GM12878 (cell line): ENCODE measurements around the gene SFSWAP. TPM values are rescaled to one million over a fixed set of nuclear protein-coding genes. Genes with fewer than 3 reads are reported as not detected.

Experiments
- ATAC-seq: fragments of 200-7000 bp; cut with Tn5 transposase; 3 replicates; pipeline ENCODE4 v1.9.1; 2020; ENCODE audit warnings: mild to moderate bottlenecking, moderate library complexity
- BruUV-seq: library from RNA; stranded (reverse); fragments of 400-500 nt; replicated peaks from 2 replicates; lab custom pipeline; 2021; lab: Mats Ljungman, UMichigan
- CTCF ChIA-PET: fragments of 300-600 bp; sonication (Branson Sonifier 250); formaldehyde crosslinking; extraction: SDS; loops from one replicate; lab custom pipeline; 2021; ENCODE audit warnings: inconsistent platforms; lab: Yijun Ruan, JAX
- POLR2A ChIA-PET: fragments of 350-600 bp; formaldehyde crosslinking; extraction: SDS; loops from one replicate; lab custom pipeline; 2021; ENCODE audit warnings: inconsistent platforms; lab: Charles Lee
- RAD21 ChIA-PET: fragments of 300-600 bp; sonication (Branson Sonifier 250); formaldehyde crosslinking; loops from one replicate; lab custom pipeline; 2023; ENCODE audit warnings: antibody characterized with exemption; ENCODE audit not compliant: unreplicated experiment; lab: Charles Lee
- SMC1A ChIA-PET: fragments of 300-600 bp; sonication (Branson Sonifier 250); formaldehyde crosslinking; loops from one replicate; lab custom pipeline; 2023; ENCODE audit not compliant: unreplicated experiment, uncharacterized antibody; lab: Charles Lee
- DNase-seq: peaks from one replicate; pipeline ENCODE4 v3.0.0-alpha.2; 2011; ENCODE audit warnings: low read depth, low spot score
- FAIRE-seq: peaks from 3 replicates; lab custom pipeline; 2011; peaks lifted over from hg19 to GRCh38; lab: Jason Lieb, UNC
- H2AFZ ChIP-seq: 2 replicates; pipeline ENCODE4 v1.6.0; 2011; ENCODE audit warnings: low read depth, low read length, control low read depth; ENCODE audit not compliant: control insufficient read depth
- H3K27ac ChIP-seq: 2 replicates; pipeline ENCODE4 v1.5.1; 2011; ENCODE audit warnings: control low read depth; ENCODE audit not compliant: control insufficient read depth, insufficient read depth
- H3K27me3 ChIP-seq, 2 experiments: replicated peaks in 1 of 2; 2 replicates each; pipeline versions ENCODE4 v1.6.0 to v1.6.1; 2011; ENCODE audit warnings: low read length in 1 of 2; ENCODE audit not compliant: control insufficient read depth in 2 of 2, insufficient read depth in 2 of 2
- H3K36me3 ChIP-seq, 2 experiments: 2 replicates each; pipeline ENCODE4 v1.5.1; 2011; ENCODE audit warnings: low read length in 1 of 2; ENCODE audit not compliant: control insufficient read depth in 2 of 2, insufficient read depth in 2 of 2
- H3K4me1 ChIP-seq: 2 replicates; pipeline ENCODE4 v1.6.1; 2011; ENCODE audit warnings: mild to moderate bottlenecking, low read length, moderate library complexity, mixed read lengths; ENCODE audit not compliant: control insufficient read depth, insufficient read depth
- H3K4me2 ChIP-seq: 2 replicates; pipeline ENCODE4 v1.6.0; 2011; ENCODE audit warnings: control low read depth; ENCODE audit not compliant: control insufficient read depth, insufficient read depth
- H3K4me3 ChIP-seq: fragments of 200-600 bp; sonication (generic); 2 replicates; pipeline ENCODE4 v1.5.1; 2016
- H3K79me2 ChIP-seq: 2 replicates; pipeline ENCODE4 v1.6.0; 2011; ENCODE audit warnings: low read length; ENCODE audit not compliant: control insufficient read depth, insufficient read depth
- H3K9ac ChIP-seq: 2 replicates; pipeline ENCODE4 v1.8.0; 2011; ENCODE audit warnings: low read length, control low read depth, mixed read lengths; ENCODE audit not compliant: control insufficient read depth, insufficient read depth
- H3K9me3 ChIP-seq: replicated peaks from 3 replicates; pipeline ENCODE4 v1.5.1; 2011; ENCODE audit warnings: mild to moderate bottlenecking, low read length; ENCODE audit not compliant: control insufficient read depth, insufficient read depth
- H4K20me1 ChIP-seq: 2 replicates; pipeline ENCODE4 v1.6.0; 2011; ENCODE audit not compliant: control insufficient read depth, insufficient read depth
- CBX3 ChIP-seq: fragments of 200-600 bp; sonication (generic); IDR thresholded peaks from 2 replicates; pipeline ENCODE4 v1.6.1; 2016; ENCODE audit warnings: low read depth, borderline replicate concordance
- CREB1 ChIP-seq: IDR thresholded peaks from 2 replicates; pipeline ENCODE4 v1.6.1; 2012; ENCODE audit warnings: low read depth, mild to moderate bottlenecking, inconsistent platforms
- E4F1 ChIP-seq: fragments of 450-650 bp; IDR thresholded peaks from 2 replicates; pipeline ENCODE4 v1.6.1; 2018; ENCODE audit warnings: borderline replicate concordance, mild to moderate bottlenecking; ENCODE audit not compliant: partially characterized antibody
- ELK1 ChIP-seq: IDR thresholded peaks from 2 replicates; pipeline ENCODE4 v1.6.1; 2012; ENCODE audit warnings: low read depth, low read length, improper control_type of control experiment
- FOS ChIP-seq: IDR thresholded peaks from 3 replicates; pipeline ENCODE4 v1.6.1; 2011; ENCODE audit warnings: borderline replicate concordance; ENCODE audit not compliant: insufficient read length; ENCODE audit errors: extremely low read depth
- GATAD2B ChIP-seq: fragments of 450-650 bp; conservative IDR thresholded peaks from 2 replicates; pipeline ENCODE4 v1.6.1; 2017; ENCODE audit warnings: low read depth, mild to moderate bottlenecking, moderate library complexity
- IKZF1 ChIP-seq: fragments of 450-650 bp; conservative IDR thresholded peaks from 2 replicates; pipeline ENCODE4 v1.6.1; 2017; ENCODE audit warnings: antibody characterized with exemption, mild to moderate bottlenecking
- IKZF2 ChIP-seq, 2 experiments: fragments of 450-650 bp; IDR thresholded peaks; 2 replicates each; pipeline ENCODE4 v1.6.1; 2017; ENCODE audit warnings: mild to moderate bottlenecking in 2 of 2, moderate library complexity in 2 of 2
- IRF5 ChIP-seq: fragments of 450-650 bp; IDR thresholded peaks from 2 replicates; pipeline ENCODE4 v1.6.1; 2017; ENCODE audit warnings: borderline replicate concordance
- MAX ChIP-seq: IDR thresholded peaks from 2 replicates; pipeline ENCODE4 v1.6.1; 2012; ENCODE audit warnings: low read depth, low read length, improper control_type of control experiment
- MEF2A ChIP-seq: IDR thresholded peaks from 2 replicates; pipeline ENCODE4 v1.6.1; 2011; ENCODE audit warnings: low read depth, mild to moderate bottlenecking, low read length, moderate library complexity; ENCODE audit not compliant: insufficient read depth
- NFXL1 ChIP-seq: fragments of 450-650 bp; IDR thresholded peaks from 2 replicates; pipeline ENCODE4 v1.6.1; 2017; ENCODE audit warnings: antibody characterized with exemption, mild to moderate bottlenecking, borderline replicate concordance
- NKRF ChIP-seq: fragments of 450-650 bp; conservative IDR thresholded peaks from 2 replicates; pipeline ENCODE4 v1.6.1; 2017; ENCODE audit warnings: mild to moderate bottlenecking, moderate library complexity
- NR2F1 ChIP-seq: fragments of 450-650 bp; conservative IDR thresholded peaks from 2 replicates; pipeline ENCODE4 v1.6.1; 2017; ENCODE audit warnings: mild to moderate bottlenecking
- POU2F2 ChIP-seq: IDR thresholded peaks from 3 replicates; pipeline ENCODE4 v1.6.1; 2011; ENCODE audit warnings: low read depth, mild to moderate bottlenecking, low read length, borderline replicate concordance
- SREBF2 ChIP-seq: IDR thresholded peaks from 2 replicates; pipeline ENCODE4 v1.6.1; 2012; ENCODE audit warnings: mild to moderate bottlenecking, low read length
- ZNF217 ChIP-seq: fragments of 450-650 bp; IDR thresholded peaks from 2 replicates; pipeline ENCODE4 v1.6.1; 2017; ENCODE audit warnings: antibody characterized with exemption, mild to moderate bottlenecking
- WGBS: methylation state at CpG from one replicate; pipeline ENCODE4 v1.1.6; 2016; ENCODE audit warnings: low lambda C conversion rate; ENCODE audit not compliant: insufficient replicate concordance, insufficient coverage; ENCODE audit errors: missing lambda C conversion rate; 5-methylcytosine and 5-hydroxymethylcytosine counted together
- in situ Hi-C: fragments of 300-500 bp; cut with MboI; formaldehyde crosslinking; loops from 9 replicates; pipeline ENCODE4 v1.14.3; 2018; ENCODE audit warnings: mixed read lengths
- intact Hi-C: fragments of 100-400 bp; cut with micrococcal nuclease; formaldehyde crosslinking; loops from one replicate; pipeline ENCODE4 v1.14.2; 2022; ENCODE audit not compliant: unreplicated experiment
- polyA plus RNA-seq, 11 experiments: library from polyadenylated mRNA; depleted of rRNA in 4 of 11; unstranded in 6 of 11; stranded (reverse) in 5 of 11; fragments of >200 nt; fragmentation: Nextera tagmentation in 4 of 11; fragmentation: Illumina TruSeq in 1 of 11; extraction: Ambion mirVana in 4 of 11; extraction: Trizol in 1 of 11; gene quantifications; 1 replicate in 1 of 11; 2 replicates in 10 of 11; pipeline versions ENCODE4 v1.2.1 to v1.2.3, GENCODE V29; 2011 to 2016; ENCODE audit warnings: inconsistent platforms in 2 of 11, missing spikeins in 2 of 11, low read depth in 1 of 11
- total RNA-seq, 4 experiments: library from RNA; depleted of rRNA in 3 of 4; stranded (reverse); fragments of >200 nt in 3 of 4; fragmentation: Illumina TruSeq in 1 of 4; extraction: Trizol in 1 of 4; gene quantifications; 2 replicates each; pipeline versions ENCODE4 v1.2.1 to v1.2.3, GENCODE V29; 2013 to 2021

Gene SFSWAP
- total and polyA plus RNA-seq, 10 of the 15 experiments (the other 5 are each of a cell fraction or from before 2014, with no cell fraction given) = 1.8 to 48.6 (median 25.0) TPM

- RAD21 ChIA-PET = no interaction called here
- Histone ChIP-seq H3K9me3 (no peaks in the 10 kb centered on the region), H4K20me1 (no peaks in the 10 kb centered on the region), H3K4me3 (no peak overlapping the region), H2AFZ (no peak overlapping the region), H3K4me1 (no peaks in the 10 kb centered on the region), H3K4me2 (no peak overlapping the region), H3K9ac (no peak overlapping the region), H3K36me3 (no peaks in the 10 kb centered on the region), H3K79me2 (no peaks in the 10 kb centered on the region), H3K27ac (no peak overlapping the region), H3K27me3 (peaks cover 4 to 9% of the 10 kb centered on the region in 2 experiments)
- in situ Hi-C loops (loop anchor here (10.0 kb wide), 1 partner anchor 721 kb away; no protein-coding TSS in a partner anchor), intact Hi-C loops (no loop called here)
- BruUV-seq = no TSS peak
- CTCF ChIA-PET = interaction anchor here (0.7 to 1.1 kb wide), 2 partner anchors 235 to 442 kb away, joined by 3 to 5 read pairs; no protein-coding TSS in a partner anchor
- FAIRE-seq (no peak), DNase-seq (no peak), ATAC-seq (no peak)
- SMC1A ChIA-PET = no interaction called here
- POLR2A ChIA-PET = interaction anchor here (0.6 kb wide), 1 partner anchor 248 kb away, joined by 4 read pairs; no protein-coding TSS in a partner anchor
- 57% methylated on average over 16 of the region's 18 CpGs for WGBS
- TF ChIP-seq IRF5 (no peak), NKRF (no peak), POU2F2 (no peak), MEF2A (no peak), IKZF2 (IDR thresholded peaks at IDR 0.05) (no peak), FOS (no peak), CBX3 (no peak), ELK1 (no peak), CREB1 (no peak), NR2F1 (no peak), SREBF2 (no peak), E4F1 (no peak), NFXL1 (no peak), IKZF1 (no peak), ZNF217 (no peak), MAX (no peak), GATAD2B (no peak)
These were observed 114.4 kb downstream of the SFSWAP start for GRCh38 chr12:131825146-131825892.
